Coronary artery (tissue), 2 donors: ENCODE results near the gene RANBP10.

Source experiments
- DNase-seq: peaks from one replicate; pipeline ENCODE4 v3.0.0-alpha.2; 2017; ENCODE audit warnings: low spot score
- H3K27ac ChIP-seq, 2 donors: fragments of 200-600 bp; sonication (generic); one replicate each; pipeline ENCODE4 v1.5.1; 2016 to 2019
- H3K4me3 ChIP-seq: fragments of 200-600 bp; sonication (generic); 2 replicates; pipeline ENCODE4 v1.5.1; 2016; ENCODE audit warnings: mild to moderate bottlenecking, moderate library complexity
- TF ChIP-seq, protein P1 (sequence below): fragments of 200-600 bp; sonication (generic); IDR thresholded peaks from one replicate; pipeline ENCODE4 v1.5.1; 2019; ENCODE audit warnings: antibody characterized with exemption

The RANBP10 gene

DNA sequence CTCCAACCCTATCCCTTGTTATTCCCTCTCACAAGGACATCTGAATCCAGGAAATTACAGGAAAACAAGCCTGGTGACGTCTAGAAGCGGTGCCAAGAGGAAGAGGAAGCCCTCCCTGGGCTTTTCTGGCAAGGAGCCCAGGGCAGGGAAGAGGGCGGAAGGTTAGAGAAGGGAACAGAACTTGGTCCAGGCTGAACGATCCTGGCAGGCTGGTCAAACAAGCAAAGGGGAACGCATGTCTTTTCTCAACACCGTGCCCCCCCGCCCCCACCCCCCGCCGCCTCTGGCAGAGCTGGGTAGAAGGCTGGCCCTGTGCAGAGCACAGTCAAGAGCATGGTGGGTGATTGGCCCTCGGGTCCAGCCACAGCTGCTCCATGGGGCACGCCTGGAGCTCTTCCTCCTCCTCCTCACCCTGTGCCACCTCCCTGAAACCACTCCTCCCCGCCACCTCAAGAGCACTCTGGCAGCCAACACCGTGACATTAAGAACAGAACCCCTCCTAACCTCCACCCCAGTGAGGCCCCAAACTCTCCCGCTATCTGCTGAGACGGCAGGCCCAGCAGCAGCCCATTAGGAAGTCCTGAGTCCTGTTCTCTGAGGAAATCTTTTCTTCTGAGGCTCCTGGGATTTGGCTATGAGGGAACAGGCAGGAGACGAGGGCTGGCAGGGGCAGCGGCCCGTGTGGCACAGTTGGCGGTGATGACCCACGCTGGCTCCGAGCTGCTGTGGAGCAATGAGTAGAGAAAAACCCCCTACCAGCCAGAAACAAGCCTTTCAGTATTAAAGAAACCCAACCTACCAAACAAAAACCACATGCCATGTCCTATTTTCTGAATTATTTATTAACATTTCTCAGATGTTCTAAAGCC lies 132.4 kb downstream of the RANBP10 start:
- TF ChIP-seq, protein P1, sequence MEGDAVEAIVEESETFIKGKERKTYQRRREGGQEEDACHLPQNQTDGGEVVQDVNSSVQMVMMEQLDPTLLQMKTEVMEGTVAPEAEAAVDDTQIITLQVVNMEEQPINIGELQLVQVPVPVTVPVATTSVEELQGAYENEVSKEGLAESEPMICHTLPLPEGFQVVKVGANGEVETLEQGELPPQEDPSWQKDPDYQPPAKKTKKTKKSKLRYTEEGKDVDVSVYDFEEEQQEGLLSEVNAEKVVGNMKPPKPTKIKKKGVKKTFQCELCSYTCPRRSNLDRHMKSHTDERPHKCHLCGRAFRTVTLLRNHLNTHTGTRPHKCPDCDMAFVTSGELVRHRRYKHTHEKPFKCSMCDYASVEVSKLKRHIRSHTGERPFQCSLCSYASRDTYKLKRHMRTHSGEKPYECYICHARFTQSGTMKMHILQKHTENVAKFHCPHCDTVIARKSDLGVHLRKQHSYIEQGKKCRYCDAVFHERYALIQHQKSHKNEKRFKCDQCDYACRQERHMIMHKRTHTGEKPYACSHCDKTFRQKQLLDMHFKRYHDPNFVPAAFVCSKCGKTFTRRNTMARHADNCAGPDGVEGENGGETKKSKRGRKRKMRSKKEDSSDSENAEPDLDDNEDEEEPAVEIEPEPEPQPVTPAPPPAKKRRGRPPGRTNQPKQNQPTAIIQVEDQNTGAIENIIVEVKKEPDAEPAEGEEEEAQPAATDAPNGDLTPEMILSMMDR = no peak
- Histone ChIP-seq H3K27ac (peak overlapping the region in 1 of 2 donors; percentile 82), H3K4me3 (peak overlapping the region; percentile 34)
- DNase-seq = peak; percentile 79
